Breast epithelium (tissue), 4 donors: ENCODE data around the gene MYLK. TPM values are rescaled to one million over a fixed set of nuclear protein-coding genes. Genes with fewer than 3 reads are reported as not detected.

ENCODE experiments used
- DNase-seq, 2 donors: peaks; one replicate each; pipeline ENCODE4 v3.0.0-alpha.2; 2019; ENCODE audit warnings: low spot score in 2 of 2
- H3K27ac ChIP-seq, 2 donors: fragments of 200-600 bp; sonication (generic) in 1 of 2; one replicate each; pipeline ENCODE4 v1.5.1; 2016 to 2019; ENCODE audit warnings: mild to moderate bottlenecking in 1 of 2
- H3K27me3 ChIP-seq, 2 donors: fragments of 200-600 bp; sonication (generic) in 1 of 2; one replicate each; pipeline versions ENCODE4 v1.5.1 to v1.6.0; 2017 to 2019; ENCODE audit warnings: control low read depth in 1 of 2, mild to moderate bottlenecking in 1 of 2
- H3K36me3 ChIP-seq: fragments of 200-600 bp; one replicate; pipeline ENCODE4 v1.5.1; 2019
- H3K4me1 ChIP-seq, 2 donors: fragments of 200-600 bp; sonication (generic); one replicate each; pipeline ENCODE4 v1.5.1; 2016 to 2019; ENCODE audit warnings: control low read depth in 1 of 2
- H3K4me3 ChIP-seq, 3 donors: fragments of 200-600 bp; sonication (generic); 1 replicate in 2 of 3; 2 replicates in 1 of 3; pipeline ENCODE4 v1.5.1; 2016 to 2019; ENCODE audit warnings: mild to moderate bottlenecking in 3 of 3, moderate library complexity in 2 of 3
- H3K9me3 ChIP-seq, 2 donors: fragments of 200-600 bp; sonication (generic) in 1 of 2; one replicate each; pipeline ENCODE4 v1.5.1; 2016 to 2019; ENCODE audit warnings: control low read depth in 1 of 2
- POLR2A ChIP-seq: fragments of 450-650 bp; IDR thresholded peaks from one replicate; pipeline ENCODE4 v1.6.1; 2016; ENCODE audit warnings: antibody characterized with exemption, mild to moderate bottlenecking, moderate library complexity
- POLR2AphosphoS5 ChIP-seq, 3 donors: sonication (generic); formaldehyde crosslinking; IDR thresholded peaks; one replicate each; pipeline ENCODE4 v1.6.1; 2017; ENCODE audit warnings: antibody characterized with exemption in 3 of 3
- intact Hi-C: fragments of 100-400 bp; cut with DNase I; formaldehyde crosslinking; loops from one replicate; pipeline ENCODE4 v1.15.1; 2023; ENCODE audit warnings: low total_unique reads
- total RNA-seq, 3 donors: library from RNA; depleted of rRNA; stranded (reverse); fragments of >200 nt; gene quantifications; one replicate each; pipeline ENCODE4 v1.1.0, GENCODE V29; 2016
- TF ChIP-seq, protein P1 (sequence below), 3 donors: fragments of 450-650 bp; IDR thresholded peaks; one replicate each; pipeline ENCODE4 v1.5.1; 2016 to 2017; ENCODE audit warnings: antibody characterized with exemption in 3 of 3, mild to moderate bottlenecking in 3 of 3, moderate library complexity in 3 of 3

The MYLK gene
- total RNA-seq, 3 donors from 2014 or later: 87.2 to 188 (median 181) TPM

DNA sequence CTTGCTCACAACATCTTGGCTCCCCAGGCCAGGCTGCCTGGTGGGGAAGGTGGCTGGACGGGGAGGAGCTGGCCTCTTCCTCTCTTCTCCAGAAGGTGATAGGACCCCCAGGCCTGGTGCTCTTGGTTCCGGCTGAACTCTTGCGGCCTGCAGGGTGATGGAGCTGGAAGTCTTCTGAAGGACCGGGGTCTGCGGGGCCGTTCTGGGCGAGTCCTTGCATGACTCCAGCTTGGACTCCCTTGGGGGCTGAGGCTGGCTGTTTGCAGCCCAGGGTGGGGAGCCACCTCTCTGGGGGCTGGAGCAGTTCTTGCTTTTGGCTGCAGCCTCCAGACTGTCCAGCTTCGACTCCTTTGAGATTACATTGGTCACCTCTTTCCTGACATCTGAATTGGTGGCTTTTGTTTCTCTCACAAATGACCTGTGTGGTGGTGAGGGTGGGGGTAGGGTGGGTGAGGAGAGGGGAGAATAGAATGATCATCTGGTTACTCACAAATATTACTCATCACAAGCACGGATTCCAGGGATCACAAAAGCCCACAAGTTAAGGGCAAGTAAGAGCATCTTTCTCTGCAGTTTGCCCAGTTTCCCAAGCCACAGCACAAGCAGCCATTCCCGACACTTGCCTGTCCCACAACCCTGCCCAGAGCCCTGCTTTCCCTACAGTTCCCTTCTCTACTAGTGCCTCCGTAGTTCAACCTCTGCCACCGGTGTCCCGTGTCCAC is 150.2 kb downstream of the MYLK start:
- Histone ChIP-seq H3K27me3 (no peaks in the 10 kb centered on the region), H3K9me3 (no peaks in the 10 kb centered on the region), H3K36me3 (no peaks in the 10 kb centered on the region), H3K27ac (no peak overlapping the region), H3K4me3 (no peak overlapping the region), H3K4me1 (no peaks in the 10 kb centered on the region)
- DNase-seq: no peak
- intact Hi-C loops: no loop called here
- TF ChIP-seq, protein P1, sequence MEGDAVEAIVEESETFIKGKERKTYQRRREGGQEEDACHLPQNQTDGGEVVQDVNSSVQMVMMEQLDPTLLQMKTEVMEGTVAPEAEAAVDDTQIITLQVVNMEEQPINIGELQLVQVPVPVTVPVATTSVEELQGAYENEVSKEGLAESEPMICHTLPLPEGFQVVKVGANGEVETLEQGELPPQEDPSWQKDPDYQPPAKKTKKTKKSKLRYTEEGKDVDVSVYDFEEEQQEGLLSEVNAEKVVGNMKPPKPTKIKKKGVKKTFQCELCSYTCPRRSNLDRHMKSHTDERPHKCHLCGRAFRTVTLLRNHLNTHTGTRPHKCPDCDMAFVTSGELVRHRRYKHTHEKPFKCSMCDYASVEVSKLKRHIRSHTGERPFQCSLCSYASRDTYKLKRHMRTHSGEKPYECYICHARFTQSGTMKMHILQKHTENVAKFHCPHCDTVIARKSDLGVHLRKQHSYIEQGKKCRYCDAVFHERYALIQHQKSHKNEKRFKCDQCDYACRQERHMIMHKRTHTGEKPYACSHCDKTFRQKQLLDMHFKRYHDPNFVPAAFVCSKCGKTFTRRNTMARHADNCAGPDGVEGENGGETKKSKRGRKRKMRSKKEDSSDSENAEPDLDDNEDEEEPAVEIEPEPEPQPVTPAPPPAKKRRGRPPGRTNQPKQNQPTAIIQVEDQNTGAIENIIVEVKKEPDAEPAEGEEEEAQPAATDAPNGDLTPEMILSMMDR (IDR thresholded peaks at IDR 0.05): no peak
- TF ChIP-seq POLR2AphosphoS5 (IDR thresholded peaks at IDR 0.05) (no peak), POLR2A (no peak)

DNA sequence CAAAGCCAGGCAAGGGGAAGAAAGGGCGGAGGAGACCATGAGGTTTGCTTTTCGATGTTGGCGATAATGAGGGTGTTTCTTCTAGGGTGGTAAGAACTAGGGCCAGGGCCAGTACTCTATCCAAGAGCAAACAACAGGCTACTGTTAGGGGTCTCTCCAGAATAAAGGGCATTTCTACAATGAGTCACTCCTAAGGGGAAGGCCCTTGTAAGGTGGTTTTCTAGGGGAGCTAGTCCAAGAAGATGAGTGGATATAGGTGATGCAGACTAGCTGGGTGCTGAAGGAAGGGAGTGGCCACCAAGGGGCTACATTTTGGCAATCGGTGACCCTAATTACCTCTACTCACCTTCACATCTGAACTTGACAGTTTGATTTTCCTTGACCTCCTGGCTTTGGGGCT is 150.8 kb downstream of the MYLK start:
- Histone ChIP-seq H3K27me3 (no peaks in the 10 kb centered on the region), H3K27ac (no peak overlapping the region), H3K9me3 (no peaks in the 10 kb centered on the region), H3K4me3 (no peak overlapping the region), H3K4me1 (no peaks in the 10 kb centered on the region), H3K36me3 (no peaks in the 10 kb centered on the region)
- intact Hi-C loops: no loop called here
- no peak for TF ChIP-seq POLR2A
- TF ChIP-seq POLR2AphosphoS5 (IDR thresholded peaks at IDR 0.05): no peak
- TF ChIP-seq, protein P1 (IDR thresholded peaks at IDR 0.05): no peak
- DNase-seq: no peak

DNA sequence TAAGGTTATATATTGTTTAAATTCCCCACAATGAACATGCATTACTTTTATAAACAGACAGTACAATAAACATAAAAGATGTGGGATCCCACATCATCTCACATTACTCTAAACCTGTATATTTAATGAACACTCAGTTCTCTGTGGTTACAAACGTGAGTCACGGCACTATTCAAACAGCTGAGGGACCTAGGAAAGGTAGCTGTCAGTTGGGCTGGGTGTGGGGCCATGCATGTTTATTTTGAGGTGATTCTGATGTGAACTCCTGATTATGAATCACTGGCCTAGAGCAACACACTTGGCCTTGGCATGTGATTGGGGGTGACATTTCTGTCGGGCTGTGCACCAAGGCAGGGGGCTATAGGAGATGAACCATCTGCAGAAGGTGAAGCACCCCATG is 151.7 kb downstream of the MYLK start:
- no peak overlapping the region for H3K4me3 ChIP-seq
- H3K27me3 ChIP-seq: no peaks in the 10 kb centered on the region
- H3K4me1 ChIP-seq: no peaks in the 10 kb centered on the region
- intact Hi-C loops: no loop called here
- H3K36me3 ChIP-seq: no peaks in the 10 kb centered on the region
- H3K27ac ChIP-seq: no peak overlapping the region
- H3K9me3 ChIP-seq: no peaks in the 10 kb centered on the region
- no peak for TF ChIP-seq POLR2A
- TF ChIP-seq POLR2AphosphoS5 (IDR thresholded peaks at IDR 0.05): no peak
- TF ChIP-seq, protein P1 (IDR thresholded peaks at IDR 0.05): no peak
- DNase-seq: no peak

DNA sequence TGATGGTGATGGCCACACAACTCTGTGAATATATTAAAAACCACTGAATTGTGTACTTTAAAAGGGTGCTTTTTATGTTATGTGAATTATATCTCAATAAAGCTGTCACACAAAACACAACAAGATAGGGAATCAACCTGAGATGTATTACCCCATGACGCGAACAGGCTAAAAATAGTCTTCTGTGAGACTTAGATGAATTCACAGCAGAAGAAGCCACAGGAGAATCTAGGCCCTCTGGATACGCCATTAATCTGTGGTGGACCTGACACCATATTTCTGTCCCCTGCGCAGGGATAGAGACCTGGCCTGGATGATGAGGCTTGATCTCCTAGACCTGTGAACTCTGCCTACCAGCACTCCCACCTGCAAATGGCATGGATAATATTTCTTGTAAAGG is 153.3 kb downstream of the MYLK start:
- Histone ChIP-seq H3K36me3 (no peaks in the 10 kb centered on the region), H3K4me1 (no peaks in the 10 kb centered on the region), H3K4me3 (no peak overlapping the region), H3K9me3 (no peaks in the 10 kb centered on the region), H3K27me3 (no peaks in the 10 kb centered on the region), H3K27ac (no peak overlapping the region)
- TF ChIP-seq POLR2AphosphoS5 (IDR thresholded peaks at IDR 0.05) (no peak), POLR2A (no peak)
- TF ChIP-seq, protein P1 (IDR thresholded peaks at IDR 0.05): no peak
- intact Hi-C loops: no loop called here
- no peak for DNase-seq

DNA sequence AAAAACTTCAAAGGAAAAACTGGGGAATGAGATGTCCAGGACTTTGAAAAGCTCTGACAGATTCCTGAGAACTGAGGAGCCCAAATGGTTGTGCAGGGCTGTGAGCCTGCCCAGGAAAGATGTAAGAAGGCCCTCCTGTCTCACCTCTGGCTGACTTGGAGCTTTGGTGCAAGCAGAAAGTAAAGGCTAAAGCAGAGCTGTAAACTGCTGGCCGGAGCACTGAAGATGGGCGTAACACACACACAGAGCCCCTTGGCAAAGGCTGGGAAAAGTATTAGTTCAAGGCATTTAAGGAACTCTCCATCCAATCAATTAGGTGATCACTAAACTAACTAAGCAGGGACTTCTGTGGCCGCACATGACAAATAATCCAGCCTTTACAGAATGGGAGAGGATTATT is 155.1 kb downstream of the MYLK start:
- TF ChIP-seq POLR2AphosphoS5 (IDR thresholded peaks at IDR 0.05) (no peak), POLR2A (no peak)
- TF ChIP-seq, protein P1 (IDR thresholded peaks at IDR 0.05): no peak
- Histone ChIP-seq H3K27ac (no peak overlapping the region), H3K4me1 (no peaks in the 10 kb centered on the region), H3K36me3 (no peaks in the 10 kb centered on the region), H3K27me3 (no peaks in the 10 kb centered on the region), H3K4me3 (no peak overlapping the region), H3K9me3 (no peaks in the 10 kb centered on the region)
- intact Hi-C loops: no loop called here
- DNase-seq: no peak
